Retinal pigment epithelial cell (primary cell): Measurements from ENCODE around the gene SLFN12.

Source experiments
- DNase-seq: peaks from one replicate; pipeline ENCODE4 v3.0.0-alpha.2; 2010; ENCODE audit warnings: low read depth
- H3K4me3 ChIP-seq: 2 replicates; pipeline ENCODE4 v1.5.1; 2011; ENCODE audit warnings: mild to moderate bottlenecking, low read length, control low read depth, moderate library complexity
- TF ChIP-seq, protein P1 (sequence below): conservative IDR thresholded peaks from 2 replicates; pipeline ENCODE4 v1.5.1; 2011; ENCODE audit warnings: low read depth, low read length, control low read depth, inconsistent platforms

Gene SLFN12

DNA sequence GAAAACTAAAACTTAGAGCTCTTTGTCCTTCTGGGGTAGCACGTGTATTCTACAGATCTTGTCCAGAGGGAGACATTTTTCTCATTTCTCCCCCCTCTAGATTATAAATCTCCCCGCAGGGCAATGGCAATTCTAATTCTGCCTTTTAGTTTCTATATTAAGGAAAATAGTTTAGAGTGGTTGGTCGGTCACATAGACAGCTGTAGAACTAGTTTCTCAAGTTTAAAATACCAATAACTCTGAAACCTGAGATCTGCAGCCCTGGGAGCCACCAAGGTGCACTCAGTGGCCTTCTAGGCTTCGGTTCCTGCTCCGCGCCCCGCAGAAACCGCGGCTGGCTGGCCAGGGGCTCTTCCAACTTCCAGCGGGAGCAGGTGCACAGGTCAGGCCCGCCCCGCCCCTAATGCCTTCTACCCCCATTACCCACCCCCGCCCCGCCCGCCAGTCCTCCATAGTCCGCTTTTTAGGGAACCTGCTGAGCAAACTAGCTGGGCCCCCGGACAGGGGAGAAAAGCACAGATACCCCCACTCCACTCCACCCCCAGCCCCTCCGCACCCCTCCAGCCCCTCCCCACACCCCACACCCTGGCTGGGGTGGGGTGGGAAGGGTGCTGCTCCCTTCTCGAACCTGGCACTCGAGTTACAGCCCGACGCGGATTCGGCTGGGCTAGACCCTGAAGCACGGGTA, 59.3 kb downstream of the SLFN12 start:
- DNase-seq, result no peak
- H3K4me3 ChIP-seq, result peak overlapping the region; percentile 52
- TF ChIP-seq, protein P1, sequence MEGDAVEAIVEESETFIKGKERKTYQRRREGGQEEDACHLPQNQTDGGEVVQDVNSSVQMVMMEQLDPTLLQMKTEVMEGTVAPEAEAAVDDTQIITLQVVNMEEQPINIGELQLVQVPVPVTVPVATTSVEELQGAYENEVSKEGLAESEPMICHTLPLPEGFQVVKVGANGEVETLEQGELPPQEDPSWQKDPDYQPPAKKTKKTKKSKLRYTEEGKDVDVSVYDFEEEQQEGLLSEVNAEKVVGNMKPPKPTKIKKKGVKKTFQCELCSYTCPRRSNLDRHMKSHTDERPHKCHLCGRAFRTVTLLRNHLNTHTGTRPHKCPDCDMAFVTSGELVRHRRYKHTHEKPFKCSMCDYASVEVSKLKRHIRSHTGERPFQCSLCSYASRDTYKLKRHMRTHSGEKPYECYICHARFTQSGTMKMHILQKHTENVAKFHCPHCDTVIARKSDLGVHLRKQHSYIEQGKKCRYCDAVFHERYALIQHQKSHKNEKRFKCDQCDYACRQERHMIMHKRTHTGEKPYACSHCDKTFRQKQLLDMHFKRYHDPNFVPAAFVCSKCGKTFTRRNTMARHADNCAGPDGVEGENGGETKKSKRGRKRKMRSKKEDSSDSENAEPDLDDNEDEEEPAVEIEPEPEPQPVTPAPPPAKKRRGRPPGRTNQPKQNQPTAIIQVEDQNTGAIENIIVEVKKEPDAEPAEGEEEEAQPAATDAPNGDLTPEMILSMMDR, result no peak

DNA sequence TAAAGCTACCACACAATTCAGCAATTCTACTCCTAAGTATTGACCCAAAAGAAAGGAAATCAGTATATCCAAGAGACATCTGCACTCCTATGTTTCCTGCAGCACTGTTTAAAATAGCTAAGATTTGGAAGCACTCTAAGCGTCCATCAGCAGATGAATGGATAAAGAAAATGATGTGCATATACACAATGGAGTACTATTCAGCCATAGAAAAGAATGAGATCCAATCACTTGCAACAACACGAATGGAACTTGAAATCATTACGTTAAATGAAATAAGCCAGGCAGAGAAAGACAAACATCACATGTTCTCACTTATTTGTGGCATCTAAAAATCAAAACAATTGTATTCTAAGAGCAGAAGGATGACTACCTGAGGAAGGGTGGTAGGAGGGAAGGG, 60.4 kb downstream of the SLFN12 start:
- H3K4me3 ChIP-seq, result no peak overlapping the region
- DNase-seq, result no peak
- TF ChIP-seq, protein P1, result no peak

DNA sequence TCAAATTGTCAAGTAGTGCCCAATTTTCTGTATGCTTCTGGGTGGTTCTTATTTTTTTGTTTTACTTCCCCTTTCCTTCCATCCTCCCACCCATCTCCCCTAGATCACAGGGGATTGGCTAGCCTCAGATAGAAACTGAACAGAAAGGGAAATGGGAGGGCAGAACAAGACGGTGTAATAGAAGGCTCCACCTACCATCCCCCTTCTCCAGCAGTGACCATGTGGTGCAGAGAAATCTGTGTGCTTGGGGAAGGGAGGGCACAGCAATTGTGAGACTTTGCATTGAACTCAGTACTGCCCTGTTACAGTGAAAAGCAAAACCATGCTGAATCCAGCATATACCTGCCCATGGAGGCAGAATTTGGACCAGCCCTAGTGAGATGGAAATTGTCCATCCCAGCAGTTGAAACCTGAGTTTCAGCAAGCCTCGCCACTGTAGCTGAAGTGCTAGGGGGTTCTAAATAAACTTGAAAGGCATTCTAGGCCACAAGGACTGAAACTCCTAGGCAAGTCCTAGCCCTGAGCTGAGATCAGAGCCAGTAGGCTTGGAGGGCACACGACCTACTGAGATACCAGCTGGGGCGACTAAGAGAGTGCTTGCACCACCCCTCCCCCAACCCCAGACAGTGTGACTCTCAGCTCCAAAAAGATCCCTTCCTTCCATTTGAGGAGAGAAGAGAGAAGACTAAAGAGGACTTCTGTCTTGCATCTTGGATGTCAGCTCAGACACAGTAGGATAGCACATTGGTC, 64.0 kb downstream of the SLFN12 start:
- H3K4me3 ChIP-seq, result no peak overlapping the region
- no peak for DNase-seq
- TF ChIP-seq, protein P1, result no peak

DNA sequence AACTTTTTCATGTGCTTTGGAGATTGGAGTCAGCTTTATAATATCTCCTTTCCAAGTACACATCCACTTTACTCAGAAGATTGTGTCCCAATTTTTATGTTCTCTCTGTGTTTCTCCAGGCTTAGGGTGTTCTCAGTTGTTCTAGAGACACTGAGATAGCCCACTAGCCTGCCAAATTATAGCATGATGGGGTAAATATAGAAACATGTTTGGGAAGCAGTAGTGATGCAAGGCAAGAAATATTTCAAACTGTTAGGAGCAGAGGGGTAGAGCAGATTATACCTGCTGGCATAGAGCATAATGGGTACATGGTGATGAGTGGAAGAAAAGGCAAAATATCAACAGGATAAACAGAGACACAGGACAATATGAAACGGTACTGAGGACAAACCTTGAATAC, 71.3 kb downstream of the SLFN12 start:
- no peak overlapping the region for H3K4me3 ChIP-seq

More for the DNA sequence above, 71.3 kb downstream of the SLFN12 start:
- no peak for DNase-seq
- TF ChIP-seq, protein P1, result no peak
